Measurements from ENCODE around the gene RNF217. TPM values are rescaled to one million over a fixed set of nuclear protein-coding genes. Genes with fewer than 3 reads are reported as not detected.

RNF217 gene
- total and polyA plus RNA-seq, 2 of the 13 experiments (the other 11 are each of a cell fraction or from before 2014, with no cell fraction given): 2.2 to 2.4 TPM

DNA sequence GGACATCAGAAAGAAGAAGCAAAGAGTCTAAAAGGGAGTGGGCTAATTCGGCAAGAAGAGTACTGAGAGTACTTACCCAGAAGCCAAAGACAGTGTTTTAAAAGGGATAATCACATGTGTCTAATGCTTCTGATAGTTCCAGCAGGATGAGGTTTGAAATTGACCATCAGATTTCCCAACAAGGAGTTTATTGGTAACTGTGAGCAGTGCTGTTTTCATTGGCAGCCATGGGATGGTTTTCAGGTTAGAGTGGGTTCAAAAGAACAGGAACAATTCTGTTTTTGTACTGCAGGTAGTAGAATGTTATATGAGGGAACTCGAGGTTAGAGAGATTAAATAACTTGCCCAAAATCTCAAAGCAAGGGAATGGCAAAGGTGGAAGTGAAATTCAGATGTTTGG is 8.5 kb downstream of the RNF217 start:
- Histone ChIP-seq H3K36me3 (replicated peaks in 1 of 2; ENCODE audit: control insufficient read depth in 1 of 2, insufficient read depth in 2 of 2, low read length in 2 of 2) (no peaks in the 10 kb centered on the region), H3K27ac (ENCODE audit: extremely low read length, insufficient read depth, low read length) (no peak overlapping the region), H4K20me1 (ENCODE audit: insufficient read depth, low read length) (no peaks in the 10 kb centered on the region), H3K4me3 (replicated peaks in 1 of 3; ENCODE audit: insufficient read depth in 1 of 3, low read depth in 2 of 3, low read length in 3 of 3) (no peak overlapping the region), H2AFZ (ENCODE audit: low read length) (no peak overlapping the region), H3K4me1 (ENCODE audit: insufficient read depth, low read length) (no peaks in the 10 kb centered on the region), H3K9me3 (ENCODE audit: low read length) (no peaks in the 10 kb centered on the region), H3K4me2 (ENCODE audit: low read depth, low read length) (no peak overlapping the region), H3K27me3 (ENCODE audit: control insufficient read depth in 1 of 2, insufficient read depth in 2 of 2, low read length in 2 of 2) (no peaks in the 10 kb centered on the region), H3K9ac (ENCODE audit: insufficient read depth, low read depth, low read length) (no peak overlapping the region), H3K79me2 (ENCODE audit: insufficient read depth, low read length) (no peaks in the 10 kb centered on the region)
- ATAC-seq: no peak
- CTCF ChIA-PET (ENCODE audit: low intra/inter-chr PET ratio, low total read pairs): no interaction called here
- BruUV-seq (replicated peaks): no TSS peak
- POLR2A ChIA-PET: no interaction called here
- intact Hi-C loops (cut with micrococcal nuclease; ENCODE audit: unreplicated experiment): no loop called here
- 31% methylated on average over 2 of the region's 2 CpGs for WGBS (ENCODE audit: low lambda C conversion rate)
- no peak for DNase-seq (ENCODE audit: low spot score)
- no peak for FAIRE-seq
- TF ChIP-seq ATF3 (CRISPR knock-in tag; IDR thresholded peaks at IDR 0.05): no peak
- no peak for TF ChIP-seq SMC3 (IDR thresholded peaks at IDR 0.05; ENCODE audit: low read length)
- in situ Hi-C loops (cut with HindIII; ENCODE audit: extremely low pct_ligation_motif_present, low pct_unique_long_range_greater_than_20kb): no loop called here

DNA sequence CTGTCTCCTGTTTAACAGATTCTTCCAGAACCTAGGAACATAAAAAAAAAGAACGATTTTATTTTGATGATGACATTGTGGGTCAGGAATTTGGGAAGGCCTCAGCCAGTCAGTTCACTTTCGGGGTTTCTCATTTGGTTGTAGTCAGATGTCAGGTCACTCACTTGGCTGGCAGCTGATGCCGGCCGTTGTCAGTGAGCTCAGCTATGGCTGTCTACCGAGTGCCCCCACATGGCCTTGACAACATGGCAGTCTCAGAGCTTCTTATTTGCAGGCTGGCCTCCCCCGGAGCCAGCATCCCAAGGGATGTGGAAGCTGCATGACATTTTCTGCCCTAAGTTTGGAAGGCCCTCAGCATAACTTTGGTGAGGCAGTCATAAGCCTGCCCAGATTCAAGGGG is 11.5 kb downstream of the RNF217 start:
- BruUV-seq (replicated peaks): no TSS peak
- Histone ChIP-seq H4K20me1 (ENCODE audit: insufficient read depth, low read length) (no peaks in the 10 kb centered on the region), H3K27me3 (ENCODE audit: control insufficient read depth in 1 of 2, insufficient read depth in 2 of 2, low read length in 2 of 2) (no peaks in the 10 kb centered on the region), H3K9ac (ENCODE audit: insufficient read depth, low read depth, low read length) (no peak overlapping the region), H3K4me3 (replicated peaks in 1 of 3; ENCODE audit: insufficient read depth in 1 of 3, low read depth in 2 of 3, low read length in 3 of 3) (no peak overlapping the region), H3K4me1 (ENCODE audit: insufficient read depth, low read length) (no peaks in the 10 kb centered on the region), H3K9me3 (ENCODE audit: low read length) (no peaks in the 10 kb centered on the region), H3K79me2 (ENCODE audit: insufficient read depth, low read length) (no peaks in the 10 kb centered on the region), H3K36me3 (replicated peaks in 1 of 2; ENCODE audit: control insufficient read depth in 1 of 2, insufficient read depth in 2 of 2, low read length in 2 of 2) (no peaks in the 10 kb centered on the region), H2AFZ (ENCODE audit: low read length) (no peak overlapping the region), H3K27ac (ENCODE audit: extremely low read length, insufficient read depth, low read length) (no peak overlapping the region), H3K4me2 (ENCODE audit: low read depth, low read length) (no peak overlapping the region)
- intact Hi-C loops (cut with micrococcal nuclease; ENCODE audit: unreplicated experiment): no loop called here
- ATAC-seq (no peak), DNase-seq (ENCODE audit: low spot score) (no peak), FAIRE-seq (no peak)
- ChIA-PET POLR2A (no interaction called here), CTCF (ENCODE audit: low intra/inter-chr PET ratio, low total read pairs) (no interaction called here)
- 33% methylated on average over 5 of the region's 6 CpGs for WGBS (ENCODE audit: low lambda C conversion rate)
- in situ Hi-C loops (cut with HindIII; ENCODE audit: extremely low pct_ligation_motif_present, low pct_unique_long_range_greater_than_20kb): no loop called here
- no peak for TF ChIP-seq SRY (CRISPR knock-in tag; IDR thresholded peaks at IDR 0.05)
- TF ChIP-seq, protein P1, sequence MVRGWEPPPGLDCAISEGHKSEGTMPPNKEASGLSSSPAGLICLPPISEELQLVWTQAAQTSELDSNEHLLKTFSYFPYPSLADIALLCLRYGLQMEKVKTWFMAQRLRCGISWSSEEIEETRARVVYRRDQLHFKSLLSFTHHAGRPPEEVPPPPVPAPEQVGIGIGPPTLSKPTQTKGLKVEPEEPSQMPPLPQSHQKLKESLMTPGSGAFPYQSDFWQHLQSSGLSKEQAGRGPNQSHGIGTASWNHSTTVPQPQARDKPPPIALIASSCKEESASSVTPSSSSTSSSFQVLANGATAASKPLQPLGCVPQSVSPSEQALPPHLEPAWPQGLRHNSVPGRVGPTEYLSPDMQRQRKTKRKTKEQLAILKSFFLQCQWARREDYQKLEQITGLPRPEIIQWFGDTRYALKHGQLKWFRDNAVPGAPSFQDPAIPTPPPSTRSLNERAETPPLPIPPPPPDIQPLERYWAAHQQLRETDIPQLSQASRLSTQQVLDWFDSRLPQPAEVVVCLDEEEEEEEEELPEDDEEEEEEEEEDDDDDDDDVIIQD (CRISPR knock-in tag; IDR thresholded peaks at IDR 0.05; ENCODE audit: low read depth): no peak
- TF ChIP-seq ARID5B (CRISPR knock-in tag; IDR thresholded peaks at IDR 0.05): no peak
- no peak for TF ChIP-seq ZNF367 (CRISPR knock-in tag; IDR thresholded peaks at IDR 0.05; ENCODE audit: borderline replicate concordance)
- no peak for TF ChIP-seq SRSF4 (IDR thresholded peaks at IDR 0.05; ENCODE audit: low read depth, low read length, poor library complexity, severe bottlenecking)
- TF ChIP-seq PAWR (CRISPR knock-in tag; IDR thresholded peaks at IDR 0.05; ENCODE audit: borderline replicate concordance): no peak
- no peak for TF ChIP-seq CHCHD3 (CRISPR knock-in tag; IDR thresholded peaks at IDR 0.05)
- TF ChIP-seq PBX3 (CRISPR knock-in tag; IDR thresholded peaks at IDR 0.05; ENCODE audit: borderline replicate concordance): no peak
- no peak for TF ChIP-seq NCOA5 (CRISPR knock-in tag; IDR thresholded peaks at IDR 0.05)

Measured in HepG2 (cell line).